HepG2 (cell line): ENCODE data around the gene ATP8A2. TPM values are rescaled to one million over a fixed set of nuclear protein-coding genes. Genes with fewer than 3 reads are reported as not detected.

Experiments
- ATAC-seq: fragments of 200-7000 bp; cut with Tn5 transposase; 3 replicates; pipeline ENCODE4 v1.9.1; 2020; ENCODE audit warnings: mild to moderate bottlenecking, moderate library complexity
- BruUV-seq: library from RNA; stranded (reverse); fragments of 400-500 nt; replicated peaks from 2 replicates; lab custom pipeline; 2021; lab: Mats Ljungman, UMichigan
- CTCF ChIA-PET: fragments of 300-600 bp; formaldehyde crosslinking; extraction: SDS; loops from one replicate; lab custom pipeline; 2021; ENCODE audit warnings: low total read pairs, inconsistent platforms, low intra/inter-chr PET ratio; lab: Yijun Ruan, JAX
- POLR2A ChIA-PET: fragments of 350-600 bp; sonication (Branson Sonifier 250); formaldehyde crosslinking; loops from one replicate; lab custom pipeline; 2020; ENCODE audit warnings: antibody characterized with exemption, inconsistent platforms; lab: Yijun Ruan, JAX
- DNase-seq: peaks from one replicate; pipeline ENCODE4 v3.0.0-alpha.2; 2015; ENCODE audit warnings: low spot score
- FAIRE-seq: peaks from 3 replicates; lab custom pipeline; 2011; peaks lifted over from hg19 to GRCh38; lab: Jason Lieb, UNC
- H2AFZ ChIP-seq: one replicate; pipeline ENCODE4 v1.6.1; 2011; ENCODE audit warnings: low read length, inconsistent platforms
- H3K27ac ChIP-seq: fragments of 300-600 bp; 3 replicates; pipeline ENCODE4 v1.8.0; 2011; ENCODE audit warnings: mixed run types, mild to moderate bottlenecking, mixed read lengths, low read length, inconsistent platforms; ENCODE audit not compliant: insufficient read depth; ENCODE audit errors: extremely low read length
- H3K27me3 ChIP-seq, 2 experiments: fragments of 200-600 bp in 1 of 2; 2 replicates in 1 of 2; 3 replicates in 1 of 2; pipeline versions ENCODE4 v1.6.0 to v1.8.0; 2011; ENCODE audit warnings: low read length in 2 of 2, mild to moderate bottlenecking in 2 of 2, moderate library complexity in 2 of 2, inconsistent platforms in 1 of 2; ENCODE audit not compliant: insufficient read depth in 2 of 2, control insufficient read depth in 1 of 2
- H3K36me3 ChIP-seq, 2 experiments: fragments of 200-600 bp in 1 of 2; replicated peaks in 1 of 2; 2 replicates in 1 of 2; 3 replicates in 1 of 2; pipeline versions ENCODE4 v1.5.1 to v1.8.0; 2011; ENCODE audit warnings: low read length in 2 of 2, inconsistent platforms in 1 of 2; ENCODE audit not compliant: insufficient read depth in 2 of 2, control insufficient read depth in 1 of 2
- H3K4me1 ChIP-seq: 2 replicates; pipeline ENCODE4 v1.5.1; 2012; ENCODE audit warnings: low read length, inconsistent platforms; ENCODE audit not compliant: insufficient read depth
- H3K4me2 ChIP-seq: 2 replicates; pipeline ENCODE4 v1.6.0; 2011; ENCODE audit warnings: low read depth, low read length, inconsistent platforms
- H3K4me3 ChIP-seq, 3 experiments: fragments of 200-600 bp in 1 of 3; sonication (generic), shearing (Covaris generic) in 1 of 3; replicated peaks in 1 of 3; 2 replicates each; pipeline ENCODE4 v1.5.1; 2011 to 2016; ENCODE audit warnings: low read length in 3 of 3, inconsistent platforms in 2 of 3, low read depth in 2 of 3, mild to moderate bottlenecking in 2 of 3, control low read depth in 1 of 3, mixed read lengths in 1 of 3; ENCODE audit not compliant: insufficient read depth in 1 of 3
- H3K79me2 ChIP-seq: one replicate; pipeline ENCODE4 v1.6.1; 2011; ENCODE audit warnings: low read length, inconsistent platforms; ENCODE audit not compliant: insufficient read depth
- H3K9ac ChIP-seq: 2 replicates; pipeline ENCODE4 v1.6.0; 2011; ENCODE audit warnings: mild to moderate bottlenecking, low read depth, low read length, inconsistent platforms; ENCODE audit not compliant: insufficient read depth
- H3K9me3 ChIP-seq: 2 replicates; pipeline ENCODE4 v1.5.1; 2012; ENCODE audit warnings: mild to moderate bottlenecking, low read length
- H4K20me1 ChIP-seq: 2 replicates; pipeline ENCODE4 v1.6.0; 2011; ENCODE audit warnings: inconsistent platforms, mild to moderate bottlenecking, low read length, moderate library complexity; ENCODE audit not compliant: insufficient read depth
- AFF4 ChIP-seq: sonication (generic); formaldehyde crosslinking; IDR thresholded peaks from 2 replicates; pipeline ENCODE4 v1.4.0; 2020; ENCODE audit warnings: missing genetic modification reagents
- ARHGAP35 ChIP-seq: sonication (generic); formaldehyde crosslinking; IDR thresholded peaks from 2 replicates; pipeline ENCODE4 v1.9.0; 2022; ENCODE audit warnings: mild to moderate bottlenecking, inconsistent platforms, moderate library complexity, missing genetic modification reagents, borderline replicate concordance
- FOXO4 ChIP-seq: sonication (generic); formaldehyde crosslinking; conservative IDR thresholded peaks from 2 replicates; pipeline ENCODE4 v1.8.1; 2023; ENCODE audit warnings: missing genetic modification reagents
- HMG20A ChIP-seq: IDR thresholded peaks from 2 replicates; pipeline ENCODE4 v1.6.1; 2016; ENCODE audit warnings: borderline replicate concordance
- MTF2 ChIP-seq: sonication (generic); formaldehyde crosslinking; IDR thresholded peaks from 2 replicates; pipeline ENCODE4 v1.5.0; 2020; ENCODE audit warnings: missing genetic modification reagents, borderline replicate concordance
- MZF1 ChIP-seq: sonication (generic); formaldehyde crosslinking; IDR thresholded peaks from 2 replicates; pipeline ENCODE4 v1.8.1; 2023; ENCODE audit warnings: mild to moderate bottlenecking, missing genetic modification reagents, borderline replicate concordance
- NCOA5 ChIP-seq: sonication (generic); formaldehyde crosslinking; IDR thresholded peaks from 2 replicates; pipeline ENCODE4 v1.4.0; 2020; ENCODE audit warnings: missing genetic modification reagents
- RELA ChIP-seq: sonication (generic); formaldehyde crosslinking; IDR thresholded peaks from 2 replicates; pipeline ENCODE4 v1.4.0; 2020; ENCODE audit warnings: missing genetic modification reagents
- ZNF30 ChIP-seq: sonication (generic); formaldehyde crosslinking; IDR thresholded peaks from 2 replicates; pipeline ENCODE4 v1.5.0; 2020; ENCODE audit warnings: mild to moderate bottlenecking, missing genetic modification reagents
- ZNF33B ChIP-seq: sonication (generic); formaldehyde crosslinking; IDR thresholded peaks from 2 replicates; pipeline ENCODE4 v1.5.1; 2020; ENCODE audit warnings: mild to moderate bottlenecking, missing genetic modification reagents
- ZNF567 ChIP-seq: sonication (generic); formaldehyde crosslinking; IDR thresholded peaks from 2 replicates; pipeline ENCODE4 v1.8.1; 2023; ENCODE audit warnings: mild to moderate bottlenecking, missing genetic modification reagents, borderline replicate concordance
- ZNF589 ChIP-seq: sonication (generic); formaldehyde crosslinking; conservative IDR thresholded peaks from 2 replicates; pipeline ENCODE4 v1.8.0; 2022; ENCODE audit warnings: mild to moderate bottlenecking, moderate library complexity, missing genetic modification reagents
- ZSCAN9 ChIP-seq: IDR thresholded peaks from 2 replicates; pipeline ENCODE4 v1.6.1; 2016; ENCODE audit warnings: borderline replicate concordance
- WGBS: methylation state at CpG from one replicate; pipeline ENCODE4 v1.1.6; 2017; ENCODE audit warnings: low lambda C conversion rate; 5-methylcytosine and 5-hydroxymethylcytosine counted together
- in situ Hi-C: cut with HindIII; loops from 2 replicates; pipeline ENCODE4 v1.10.0; 2017; ENCODE audit warnings: low pct_unique_long_range_greater_than_20kb; ENCODE audit not compliant: extremely low pct_ligation_motif_present
- intact Hi-C: fragments of 100-400 bp; cut with micrococcal nuclease; formaldehyde crosslinking; loops from one replicate; pipeline ENCODE4 v1.10.0; 2022; ENCODE audit not compliant: unreplicated experiment
- polyA plus RNA-seq, 8 experiments: library from polyadenylated mRNA; depleted of rRNA in 3 of 8; stranded (reverse) in 7 of 8; unstranded in 1 of 8; fragments of >200 nt; fragmentation: Illumina TruSeq in 4 of 8; extraction: Trizol in 4 of 8; gene quantifications; 2 replicates each; pipeline versions ENCODE4 v1.2.1 to v1.2.3, GENCODE V29; 2011 to 2016; ENCODE audit warnings: low read depth in 4 of 8, missing spikeins in 1 of 8, mixed read lengths in 1 of 8; ENCODE audit not compliant: insufficient read depth in 1 of 8
- total RNA-seq, 5 experiments: library from RNA; depleted of rRNA; stranded (reverse); fragments of >200 nt; fragmentation: Illumina TruSeq; extraction: Trizol; gene quantifications; 2 replicates each; pipeline ENCODE4 v1.2.3, GENCODE V29; 2016; ENCODE audit warnings: low read depth in 1 of 5

Gene ATP8A2
- total and polyA plus RNA-seq, 2 of the 13 experiments (the other 11 are each of a cell fraction or from before 2014, with no cell fraction given), result 0.09 TPM; not detected in 1

GRCh38 chr13:25756251-25756650 is 384.5 kb downstream of the ATP8A2 start:
- no peak overlapping the region for H3K27ac ChIP-seq
- no peak overlapping the region for H3K4me2 ChIP-seq
- H3K36me3 ChIP-seq, result no peaks in the 10 kb centered on the region
- H3K27me3 ChIP-seq, result no peaks in the 10 kb centered on the region
- H2AFZ ChIP-seq, result no peak overlapping the region
- 8% methylated on average over 5 of the region's 5 CpGs for WGBS
- H3K4me3 ChIP-seq, result no peak overlapping the region
- H3K79me2 ChIP-seq, result no peaks in the 10 kb centered on the region
- POLR2A ChIA-PET, result no interaction called here
- ATAC-seq (no peak), FAIRE-seq (no peak), DNase-seq (no peak)
- intact Hi-C loops, result no loop called here
- H3K4me1 ChIP-seq, result no peaks in the 10 kb centered on the region
- H3K9me3 ChIP-seq, result no peaks in the 10 kb centered on the region
- TF ChIP-seq ZNF567 (CRISPR knock-in tag), result no peak
- BruUV-seq, result no TSS peak
- in situ Hi-C loops, result no loop called here
- H4K20me1 ChIP-seq, result no peaks in the 10 kb centered on the region
- H3K9ac ChIP-seq, result no peak overlapping the region
- CTCF ChIA-PET, result no interaction called here

GRCh38 chr13:25756912-25757311 is 385.1 kb downstream of the ATP8A2 start:
- H3K36me3 ChIP-seq, result no peaks in the 10 kb centered on the region
- ATAC-seq, result no peak
- no peaks in the 10 kb centered on the region for H4K20me1 ChIP-seq
- CTCF ChIA-PET, result no interaction called here
- no peak overlapping the region for H2AFZ ChIP-seq
- WGBS, result 40% methylated on average over 8 of the region's 8 CpGs
- no peak overlapping the region for H3K4me2 ChIP-seq
- no peaks in the 10 kb centered on the region for H3K27me3 ChIP-seq
- no TSS peak for BruUV-seq
- no peak for FAIRE-seq
- H3K4me3 ChIP-seq, result no peak overlapping the region
- no peaks in the 10 kb centered on the region for H3K9me3 ChIP-seq
- no peaks in the 10 kb centered on the region for H3K79me2 ChIP-seq
- in situ Hi-C loops, result no loop called here
- no peak for TF ChIP-seq ZNF30 (CRISPR knock-in tag)
- TF ChIP-seq MTF2 (CRISPR knock-in tag), result no peak
- no peak for TF ChIP-seq MZF1 (CRISPR knock-in tag)
- TF ChIP-seq ZSCAN9 (CRISPR knock-in tag), result no peak
- TF ChIP-seq NCOA5 (CRISPR knock-in tag), result no peak
- no peak for TF ChIP-seq HMG20A (CRISPR knock-in tag)
- no peak for TF ChIP-seq ZNF589 (CRISPR knock-in tag)
- TF ChIP-seq FOXO4 (CRISPR knock-in tag), result no peak
- no peak for TF ChIP-seq ZNF33B (CRISPR knock-in tag)
- no peak for TF ChIP-seq RELA (CRISPR knock-in tag)
- no peak for TF ChIP-seq AFF4 (CRISPR knock-in tag)
- TF ChIP-seq ARHGAP35 (CRISPR knock-in tag), result no peak
- TF ChIP-seq, all 625 proteins: peak for 0
- POLR2A ChIA-PET, result no interaction called here
- no peak for DNase-seq
- intact Hi-C loops, result no loop called here
- Histone ChIP-seq H3K27ac (no peak overlapping the region), H3K9ac (no peak overlapping the region), H3K4me1 (no peaks in the 10 kb centered on the region)
